ENCODE measurements around the gene CLCN3.

CLCN3 gene

DNA sequence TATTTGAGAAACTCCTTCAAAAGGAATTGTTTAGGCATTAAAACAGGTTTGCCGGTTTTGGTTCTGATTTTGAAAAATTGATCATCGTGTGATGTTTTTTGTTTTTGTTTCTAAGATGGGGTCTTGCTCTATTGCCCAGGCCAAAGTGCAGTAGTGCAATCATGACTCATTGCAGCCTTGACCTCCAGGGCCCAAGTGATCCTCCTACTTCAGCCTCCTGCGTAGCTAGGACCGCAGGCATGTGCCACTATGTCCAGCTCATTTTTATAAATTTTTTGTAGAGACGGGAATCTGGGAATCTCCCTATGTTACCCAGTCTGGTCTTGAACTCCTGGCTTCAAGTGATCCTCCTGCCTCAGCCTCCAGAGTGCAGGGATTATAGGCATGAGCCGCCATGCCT, 35.0 kb downstream of the CLCN3 start:
- Mint-ChIP-seq H3K4me3 (no peak overlapping the region), H3K4me1 (peaks cover 13% of the 10 kb centered on the region), H3K36me3 (ENCODE audit: low read depth) (peaks cover 18% of the 10 kb centered on the region), H3K27me3 (ENCODE audit: low read depth) (no peaks in the 10 kb centered on the region), H3K9me3 (no peaks in the 10 kb centered on the region), H3K27ac (no peak overlapping the region)
- TF ChIP-seq, protein P1, sequence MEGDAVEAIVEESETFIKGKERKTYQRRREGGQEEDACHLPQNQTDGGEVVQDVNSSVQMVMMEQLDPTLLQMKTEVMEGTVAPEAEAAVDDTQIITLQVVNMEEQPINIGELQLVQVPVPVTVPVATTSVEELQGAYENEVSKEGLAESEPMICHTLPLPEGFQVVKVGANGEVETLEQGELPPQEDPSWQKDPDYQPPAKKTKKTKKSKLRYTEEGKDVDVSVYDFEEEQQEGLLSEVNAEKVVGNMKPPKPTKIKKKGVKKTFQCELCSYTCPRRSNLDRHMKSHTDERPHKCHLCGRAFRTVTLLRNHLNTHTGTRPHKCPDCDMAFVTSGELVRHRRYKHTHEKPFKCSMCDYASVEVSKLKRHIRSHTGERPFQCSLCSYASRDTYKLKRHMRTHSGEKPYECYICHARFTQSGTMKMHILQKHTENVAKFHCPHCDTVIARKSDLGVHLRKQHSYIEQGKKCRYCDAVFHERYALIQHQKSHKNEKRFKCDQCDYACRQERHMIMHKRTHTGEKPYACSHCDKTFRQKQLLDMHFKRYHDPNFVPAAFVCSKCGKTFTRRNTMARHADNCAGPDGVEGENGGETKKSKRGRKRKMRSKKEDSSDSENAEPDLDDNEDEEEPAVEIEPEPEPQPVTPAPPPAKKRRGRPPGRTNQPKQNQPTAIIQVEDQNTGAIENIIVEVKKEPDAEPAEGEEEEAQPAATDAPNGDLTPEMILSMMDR (IDR thresholded peaks at IDR 0.05; ENCODE audit: unreplicated experiment in 3 of 3) = no peak

DNA sequence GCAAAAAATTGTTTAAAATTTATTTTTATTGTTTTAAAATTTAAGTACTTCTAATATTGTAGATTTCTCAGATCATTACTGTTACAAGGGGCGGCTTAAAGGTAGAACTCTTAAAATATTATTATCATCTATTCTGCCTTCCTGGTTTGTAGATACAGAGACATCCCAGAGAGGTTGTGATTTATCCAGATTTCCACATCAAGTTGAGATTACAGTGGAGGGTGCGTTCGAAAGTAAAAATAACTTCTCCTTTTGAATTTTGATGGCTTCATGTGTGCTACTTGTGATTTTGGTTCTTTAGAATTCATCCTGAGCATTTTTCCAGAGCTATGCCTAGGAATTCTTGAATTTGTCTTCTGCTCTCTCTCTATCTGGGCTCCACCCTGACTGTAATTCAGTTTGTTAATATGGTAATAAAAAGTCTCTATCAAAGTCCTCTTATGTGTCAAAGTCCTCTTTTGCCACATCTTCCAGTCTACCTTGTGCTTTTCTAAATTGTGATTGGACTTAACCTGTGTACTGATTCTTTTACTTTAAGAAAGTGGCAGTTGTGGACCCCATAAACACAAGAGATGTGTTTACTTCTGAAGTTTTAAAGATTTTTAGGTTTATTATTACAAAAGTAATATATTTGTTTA, 37.2 kb downstream of the CLCN3 start:
- Mint-ChIP-seq H3K4me3 (no peak overlapping the region), H3K27ac (no peak overlapping the region), H3K4me1 (peaks cover 15% of the 10 kb centered on the region), H3K9me3 (no peaks in the 10 kb centered on the region), H3K36me3 (ENCODE audit: low read depth) (peaks cover 12% of the 10 kb centered on the region), H3K27me3 (ENCODE audit: low read depth) (no peaks in the 10 kb centered on the region)
- TF ChIP-seq, protein P1 (IDR thresholded peaks at IDR 0.05; ENCODE audit: unreplicated experiment in 3 of 3) = no peak

DNA sequence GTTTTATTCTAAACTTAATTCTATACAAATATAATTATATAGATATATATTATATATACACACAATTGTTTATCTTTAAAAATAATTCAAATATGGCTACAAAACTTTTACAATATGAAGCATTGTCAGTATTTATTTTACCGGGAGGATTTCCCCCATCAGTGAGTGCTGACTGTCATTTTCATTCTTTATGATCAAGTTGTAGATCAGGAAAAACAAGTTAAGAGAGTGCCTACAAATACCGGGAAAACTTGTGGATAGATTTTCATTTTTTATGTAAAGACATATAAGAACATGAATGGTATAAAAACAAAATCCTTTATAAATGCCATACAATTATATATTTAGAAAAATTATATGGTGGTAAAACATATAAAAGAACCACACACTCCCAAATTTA, 37.8 kb downstream of the CLCN3 start:
- no peaks in the 10 kb centered on the region for H3K9me3 Mint-ChIP-seq
- no peak overlapping the region for H3K27ac Mint-ChIP-seq
- no peaks in the 10 kb centered on the region for H3K27me3 Mint-ChIP-seq (ENCODE audit: low read depth)
- peaks cover 8% of the 10 kb centered on the region for H3K36me3 Mint-ChIP-seq (ENCODE audit: low read depth)
- no peak overlapping the region for H3K4me3 Mint-ChIP-seq
- H3K4me1 Mint-ChIP-seq = peaks cover 15% of the 10 kb centered on the region
- TF ChIP-seq, protein P1 (IDR thresholded peaks at IDR 0.05; ENCODE audit: unreplicated experiment in 3 of 3) = no peak

DNA sequence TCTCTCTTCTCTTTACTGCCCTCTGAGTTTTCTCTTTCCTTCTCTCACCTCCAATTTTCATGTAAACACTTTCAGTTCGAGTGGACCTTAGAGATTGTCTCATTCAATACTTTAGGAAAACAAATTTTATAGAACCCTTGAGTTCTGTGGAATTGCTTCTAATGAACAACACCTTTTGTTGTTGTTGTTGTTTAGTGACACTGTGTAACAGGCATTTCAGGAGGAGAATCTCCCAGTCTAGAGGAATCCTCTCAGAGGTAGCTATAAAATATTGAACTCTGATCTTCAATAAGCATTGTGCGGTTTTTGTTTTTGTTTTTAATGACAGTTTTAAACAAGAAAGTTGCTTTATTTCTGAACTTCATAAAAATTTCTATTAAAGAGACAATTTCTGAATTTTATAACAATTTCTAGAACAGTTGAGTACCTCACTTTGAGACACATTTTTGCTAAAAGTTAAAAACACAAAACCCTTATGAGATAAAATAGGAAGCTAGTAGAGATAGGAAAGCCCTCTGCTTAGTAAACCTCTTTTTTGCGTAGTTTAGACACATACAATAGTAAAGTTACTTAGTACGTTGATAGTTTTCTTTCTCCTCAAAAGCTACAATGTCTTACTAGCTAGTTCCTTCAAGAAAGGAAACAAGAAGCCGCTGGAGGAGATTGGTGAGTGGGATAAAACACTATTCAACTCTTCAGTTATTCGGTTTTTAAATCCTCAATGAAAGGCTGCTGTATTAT, 38.8 kb downstream of the CLCN3 start:
- Mint-ChIP-seq H3K4me3 (no peak overlapping the region), H3K4me1 (peaks cover 20% of the 10 kb centered on the region)
- TF ChIP-seq, protein P1 (IDR thresholded peaks at IDR 0.05; ENCODE audit: unreplicated experiment in 3 of 3) = no peak

DNA sequence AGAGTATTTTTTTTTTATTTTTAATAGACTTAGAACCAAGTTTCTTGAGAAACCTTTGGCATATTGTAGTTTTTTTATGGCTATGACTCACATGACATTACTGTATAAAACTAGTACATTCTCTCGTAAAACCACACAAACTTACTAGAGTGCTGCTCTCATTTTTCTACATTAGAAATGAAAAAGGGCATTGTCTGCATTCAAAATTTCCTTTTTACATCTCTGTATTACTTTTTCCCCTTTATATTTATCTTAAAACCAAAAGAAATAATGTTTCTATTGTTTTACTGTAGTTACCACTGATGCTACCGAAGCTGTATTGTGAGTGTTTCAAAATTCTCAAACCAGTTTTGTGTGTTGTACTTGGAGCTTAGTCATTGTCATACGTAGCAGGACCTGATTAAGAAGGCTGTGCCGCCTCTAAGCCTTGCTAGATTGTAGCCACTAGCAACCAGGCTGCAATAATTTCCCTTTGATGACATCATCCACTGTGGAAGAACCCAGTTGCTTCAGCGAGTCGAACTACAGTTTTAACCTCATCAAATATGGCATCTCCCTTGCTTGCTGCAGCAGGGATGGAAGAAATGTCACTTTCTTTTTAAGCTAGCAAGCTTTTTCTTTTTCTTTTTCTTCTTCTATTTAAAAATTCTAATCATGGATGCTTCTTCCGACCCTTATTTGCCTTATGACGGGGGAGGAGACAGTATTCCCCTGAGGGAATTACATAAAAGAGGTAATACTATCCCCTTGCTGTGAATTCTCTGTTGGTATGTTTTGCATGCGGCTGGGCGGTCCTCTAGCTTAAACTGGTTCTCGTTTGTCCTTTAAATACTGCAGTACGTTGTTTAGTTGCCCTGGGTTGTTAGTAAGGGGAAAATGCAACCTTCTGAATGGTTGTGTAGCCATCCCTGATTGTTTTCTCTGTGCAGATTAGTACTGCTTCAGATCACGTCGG, 39.6 kb downstream of the CLCN3 start:
- no peaks in the 10 kb centered on the region for H3K36me3 Mint-ChIP-seq (ENCODE audit: low read depth)
- H3K4me3 Mint-ChIP-seq = peak overlapping the region; percentile 80 to 86 (median 85)
- H3K27ac Mint-ChIP-seq = peak overlapping the region; percentile 84 to 98 (median 97)
- H3K4me1 Mint-ChIP-seq = peaks cover 21% of the 10 kb centered on the region
- no peaks in the 10 kb centered on the region for H3K9me3 Mint-ChIP-seq
- no peaks in the 10 kb centered on the region for H3K27me3 Mint-ChIP-seq (ENCODE audit: low read depth)
- TF ChIP-seq, protein P1 (IDR thresholded peaks at IDR 0.05; ENCODE audit: unreplicated experiment in 3 of 3) = no peak

More for the DNA sequence above, 38.8 kb downstream of the CLCN3 start:
- Mint-ChIP-seq H3K27me3 (ENCODE audit: low read depth) (no peaks in the 10 kb centered on the region), H3K9me3 (no peaks in the 10 kb centered on the region), H3K27ac (peak overlapping the region in 2 of 3 experiments; percentile 84 to 97), H3K36me3 (ENCODE audit: low read depth) (peaks cover 2% of the 10 kb centered on the region)

All from nephron (organoid).